ENCODE measurements around the gene RAB34. TPM values are rescaled to one million over a fixed set of nuclear protein-coding genes. Genes with fewer than 3 reads are reported as not detected.

Gene RAB34
- total and polyA plus RNA-seq, 9 of the 15 experiments (the other 6 are each of a cell fraction or from before 2014, with no cell fraction given) = 0.07 to 3.8 (median 0.46) TPM; not detected in 1

DNA sequence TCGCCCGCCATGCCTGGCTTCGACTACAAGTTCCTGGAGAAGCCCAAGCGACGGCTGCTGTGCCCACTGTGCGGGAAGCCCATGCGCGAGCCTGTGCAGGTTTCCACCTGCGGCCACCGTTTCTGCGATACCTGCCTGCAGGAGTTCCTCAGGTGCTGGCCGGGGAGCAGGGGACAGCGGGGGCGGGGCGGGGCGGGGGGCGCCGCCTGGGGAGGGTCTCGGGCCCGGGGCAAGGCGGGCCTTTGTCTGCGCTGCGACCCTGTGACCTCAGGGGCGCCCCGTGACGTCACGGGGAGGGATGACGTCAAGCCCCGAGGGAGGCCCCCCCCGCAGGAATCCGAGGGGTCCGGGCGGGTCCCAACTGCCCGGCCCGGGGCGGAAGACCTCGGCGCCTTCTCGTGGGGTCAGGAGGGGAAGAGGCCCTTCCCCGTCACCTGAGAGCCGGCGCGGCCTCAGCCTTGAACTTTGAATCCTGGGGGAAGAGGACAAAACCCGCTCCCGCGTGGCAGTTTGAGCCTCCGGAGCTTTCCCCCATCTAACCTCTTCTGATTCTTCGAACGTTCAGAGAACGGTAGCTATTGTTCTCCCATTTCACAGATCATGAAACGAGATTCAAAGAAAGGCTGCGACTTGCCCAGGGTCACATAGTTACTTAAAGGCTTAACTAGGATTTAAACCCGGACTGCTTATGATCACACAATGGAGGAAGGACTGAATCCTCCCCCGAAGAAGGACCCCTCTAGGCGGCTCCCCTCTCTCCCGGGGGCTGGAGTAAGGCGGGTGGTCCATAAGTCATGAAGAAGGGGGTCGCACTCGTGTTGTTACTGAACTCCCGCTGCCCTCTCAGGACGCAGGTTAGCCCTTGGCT, 26.7 kb upstream of the RAB34 start (continued):
- no peak for TF ChIP-seq ZNF445 (CRISPR knock-in tag; IDR thresholded peaks at IDR 0.05; ENCODE audit: low read depth)
- no peak for TF ChIP-seq NR2F6 (CRISPR knock-in tag; IDR thresholded peaks at IDR 0.05)
- TF ChIP-seq, protein P1, sequence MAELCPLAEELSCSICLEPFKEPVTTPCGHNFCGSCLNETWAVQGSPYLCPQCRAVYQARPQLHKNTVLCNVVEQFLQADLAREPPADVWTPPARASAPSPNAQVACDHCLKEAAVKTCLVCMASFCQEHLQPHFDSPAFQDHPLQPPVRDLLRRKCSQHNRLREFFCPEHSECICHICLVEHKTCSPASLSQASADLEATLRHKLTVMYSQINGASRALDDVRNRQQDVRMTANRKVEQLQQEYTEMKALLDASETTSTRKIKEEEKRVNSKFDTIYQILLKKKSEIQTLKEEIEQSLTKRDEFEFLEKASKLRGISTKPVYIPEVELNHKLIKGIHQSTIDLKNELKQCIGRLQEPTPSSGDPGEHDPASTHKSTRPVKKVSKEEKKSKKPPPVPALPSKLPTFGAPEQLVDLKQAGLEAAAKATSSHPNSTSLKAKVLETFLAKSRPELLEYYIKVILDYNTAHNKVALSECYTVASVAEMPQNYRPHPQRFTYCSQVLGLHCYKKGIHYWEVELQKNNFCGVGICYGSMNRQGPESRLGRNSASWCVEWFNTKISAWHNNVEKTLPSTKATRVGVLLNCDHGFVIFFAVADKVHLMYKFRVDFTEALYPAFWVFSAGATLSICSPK (IDR thresholded peaks at IDR 0.05; ENCODE audit: borderline replicate concordance) = no peak
- TF ChIP-seq STAG1 (CRISPR knock-in tag; IDR thresholded peaks at IDR 0.05; ENCODE audit: borderline replicate concordance) = no peak; the same call in 1 of the 2 replicates
- no peak for TF ChIP-seq PPARD (CRISPR knock-in tag; IDR thresholded peaks at IDR 0.05)
- no peak for TF ChIP-seq PCBP2 (IDR thresholded peaks at IDR 0.05; ENCODE audit: low read depth, low read length, poor library complexity, severe bottlenecking)
- TF ChIP-seq, protein P2, sequence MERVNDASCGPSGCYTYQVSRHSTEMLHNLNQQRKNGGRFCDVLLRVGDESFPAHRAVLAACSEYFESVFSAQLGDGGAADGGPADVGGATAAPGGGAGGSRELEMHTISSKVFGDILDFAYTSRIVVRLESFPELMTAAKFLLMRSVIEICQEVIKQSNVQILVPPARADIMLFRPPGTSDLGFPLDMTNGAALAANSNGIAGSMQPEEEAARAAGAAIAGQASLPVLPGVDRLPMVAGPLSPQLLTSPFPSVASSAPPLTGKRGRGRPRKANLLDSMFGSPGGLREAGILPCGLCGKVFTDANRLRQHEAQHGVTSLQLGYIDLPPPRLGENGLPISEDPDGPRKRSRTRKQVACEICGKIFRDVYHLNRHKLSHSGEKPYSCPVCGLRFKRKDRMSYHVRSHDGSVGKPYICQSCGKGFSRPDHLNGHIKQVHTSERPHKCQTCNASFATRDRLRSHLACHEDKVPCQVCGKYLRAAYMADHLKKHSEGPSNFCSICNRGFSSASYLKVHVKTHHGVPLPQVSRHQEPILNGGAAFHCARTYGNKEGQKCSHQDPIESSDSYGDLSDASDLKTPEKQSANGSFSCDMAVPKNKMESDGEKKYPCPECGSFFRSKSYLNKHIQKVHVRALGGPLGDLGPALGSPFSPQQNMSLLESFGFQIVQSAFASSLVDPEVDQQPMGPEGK (CRISPR knock-in tag; IDR thresholded peaks at IDR 0.05; ENCODE audit: borderline replicate concordance) = no peak
- TF ChIP-seq TRIM28 (IDR thresholded peaks at IDR 0.05) = no peak
- TF ChIP-seq SNIP1 (IDR thresholded peaks at IDR 0.05; ENCODE audit: low read depth) = no peak
- no peak for TF ChIP-seq POLR2H (tag; IDR thresholded peaks at IDR 0.05; ENCODE audit: low read depth)
- no peak for TF ChIP-seq GATA2 (CRISPR knock-in tag; IDR thresholded peaks at IDR 0.05)
- TF ChIP-seq FOSL1 (tag; conservative IDR thresholded peaks at IDR 0.05) = peak; percentile 39; the same call in 1 of the 2 replicates
- TF ChIP-seq ATF1 (CRISPR knock-in tag; IDR thresholded peaks at IDR 0.05) = peak; percentile 91
- TF ChIP-seq ATF1 (tag; IDR thresholded peaks at IDR 0.05) = peak; percentile 98
- TF ChIP-seq MAFG (tag; conservative IDR thresholded peaks at IDR 0.05) = no peak
- no peak for TF ChIP-seq ZNF354B (CRISPR knock-in tag; IDR thresholded peaks at IDR 0.05)
- TF ChIP-seq DPF2 (IDR thresholded peaks at IDR 0.05) = no peak
- TF ChIP-seq BDP1 (IDR thresholded peaks at IDR 0.05; ENCODE audit: insufficient read depth, insufficient read length) = no peak
- peak; percentile 98 for TF ChIP-seq MTA3 (IDR thresholded peaks at IDR 0.05; ENCODE audit: borderline replicate concordance)
- TF ChIP-seq, protein P3, sequence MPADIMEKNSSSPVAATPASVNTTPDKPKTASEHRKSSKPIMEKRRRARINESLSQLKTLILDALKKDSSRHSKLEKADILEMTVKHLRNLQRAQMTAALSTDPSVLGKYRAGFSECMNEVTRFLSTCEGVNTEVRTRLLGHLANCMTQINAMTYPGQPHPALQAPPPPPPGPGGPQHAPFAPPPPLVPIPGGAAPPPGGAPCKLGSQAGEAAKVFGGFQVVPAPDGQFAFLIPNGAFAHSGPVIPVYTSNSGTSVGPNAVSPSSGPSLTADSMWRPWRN (IDR thresholded peaks at IDR 0.05; ENCODE audit: low read depth) = no peak
- no peak for TF ChIP-seq MCM3 (IDR thresholded peaks at IDR 0.05)
- TF ChIP-seq MTA1 (IDR thresholded peaks at IDR 0.05; ENCODE audit: borderline replicate concordance) = no peak
- no peak for TF ChIP-seq POU5F1 (IDR thresholded peaks at IDR 0.05; ENCODE audit: borderline replicate concordance, low read depth, low read length, partially characterized antibody)
- no peak for TF ChIP-seq POLR3A (IDR thresholded peaks at IDR 0.05; ENCODE audit: borderline replicate concordance, extremely low read depth, insufficient read depth, insufficient read length)
- no peak for TF ChIP-seq PHTF2 (CRISPR knock-in tag; IDR thresholded peaks at IDR 0.05)
- no peak for TF ChIP-seq ZNF586 (CRISPR knock-in tag; conservative IDR thresholded peaks at IDR 0.05)
- TF ChIP-seq TCF3 (CRISPR knock-in tag; IDR thresholded peaks at IDR 0.05) = no peak
- TF ChIP-seq IFI16 (CRISPR knock-in tag; IDR thresholded peaks at IDR 0.05) = no peak
